Measurements from ENCODE around the gene TSPEAR. TPM values are rescaled to one million over a fixed set of nuclear protein-coding genes. Genes with fewer than 3 reads are reported as not detected.
"Not testable (repeated sequence)": the region's sequence is repeated elsewhere in the genome, so short reads cannot be mapped to it uniquely, and the experiment has no call there.

TSPEAR gene
- total RNA-seq, 1 donor from 2014 or later = not detected

DNA sequence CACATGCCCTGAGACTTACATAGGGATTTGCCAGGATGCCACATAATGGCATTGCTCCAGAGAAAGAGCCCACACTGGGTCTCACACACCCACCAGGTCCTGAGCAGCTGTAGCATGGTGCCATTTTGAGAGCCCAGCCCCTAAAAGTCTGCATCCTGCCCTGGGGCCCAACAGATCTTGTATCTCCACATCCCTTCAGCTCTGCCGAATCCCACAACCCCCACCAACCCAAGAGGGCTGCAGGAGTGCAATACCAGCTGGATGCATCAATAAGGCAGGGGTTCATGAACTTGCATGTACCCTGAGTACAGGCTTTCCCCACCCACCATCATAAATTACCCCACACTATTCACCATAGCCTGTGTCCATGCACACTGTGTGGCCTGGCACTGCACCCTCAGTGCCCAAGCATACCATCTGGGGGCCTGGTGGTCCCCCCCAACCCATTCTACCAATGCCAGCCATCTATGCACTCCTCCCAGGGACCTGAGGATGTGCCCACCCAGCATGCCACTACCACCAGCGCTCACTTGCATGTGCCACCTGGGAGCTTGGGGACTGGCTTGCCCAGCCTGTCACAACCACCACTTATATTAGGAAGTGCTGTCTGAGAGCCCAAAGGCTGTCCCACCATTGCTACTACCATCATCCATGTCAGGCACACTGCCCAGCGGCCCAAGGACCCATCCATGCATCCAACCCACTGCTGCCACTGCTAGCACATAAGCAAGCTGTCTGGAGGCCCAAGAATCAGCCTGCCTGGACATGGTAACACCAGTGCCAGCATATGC lies 40.5 kb downstream of the TSPEAR start:
- H3K4me3 Mint-ChIP-seq (ENCODE audit: low read depth) = no peak overlapping the region
- peaks cover 8% of the 10 kb centered on the region for H3K27me3 Mint-ChIP-seq
- DNase-seq (ENCODE audit: low spot score, unreplicated experiment) = no peak
- H3K9me3 Mint-ChIP-seq (ENCODE audit: low read depth) = peaks cover 30% of the 10 kb centered on the region
- no peaks in the 10 kb centered on the region for H3K4me1 Mint-ChIP-seq (ENCODE audit: low read depth)
- H3K36me3 Mint-ChIP-seq (ENCODE audit: insufficient read depth) = peaks cover 1% of the 10 kb centered on the region
- TF ChIP-seq, protein P1, sequence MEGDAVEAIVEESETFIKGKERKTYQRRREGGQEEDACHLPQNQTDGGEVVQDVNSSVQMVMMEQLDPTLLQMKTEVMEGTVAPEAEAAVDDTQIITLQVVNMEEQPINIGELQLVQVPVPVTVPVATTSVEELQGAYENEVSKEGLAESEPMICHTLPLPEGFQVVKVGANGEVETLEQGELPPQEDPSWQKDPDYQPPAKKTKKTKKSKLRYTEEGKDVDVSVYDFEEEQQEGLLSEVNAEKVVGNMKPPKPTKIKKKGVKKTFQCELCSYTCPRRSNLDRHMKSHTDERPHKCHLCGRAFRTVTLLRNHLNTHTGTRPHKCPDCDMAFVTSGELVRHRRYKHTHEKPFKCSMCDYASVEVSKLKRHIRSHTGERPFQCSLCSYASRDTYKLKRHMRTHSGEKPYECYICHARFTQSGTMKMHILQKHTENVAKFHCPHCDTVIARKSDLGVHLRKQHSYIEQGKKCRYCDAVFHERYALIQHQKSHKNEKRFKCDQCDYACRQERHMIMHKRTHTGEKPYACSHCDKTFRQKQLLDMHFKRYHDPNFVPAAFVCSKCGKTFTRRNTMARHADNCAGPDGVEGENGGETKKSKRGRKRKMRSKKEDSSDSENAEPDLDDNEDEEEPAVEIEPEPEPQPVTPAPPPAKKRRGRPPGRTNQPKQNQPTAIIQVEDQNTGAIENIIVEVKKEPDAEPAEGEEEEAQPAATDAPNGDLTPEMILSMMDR (IDR thresholded peaks at IDR 0.05; ENCODE audit: unreplicated experiment) = no peak
- no peak overlapping the region for H3K27ac Mint-ChIP-seq

GRCh38 chr21:44667612-44668011 lies 43.8 kb downstream of the TSPEAR start:
- H3K9me3 Mint-ChIP-seq (ENCODE audit: low read depth) = peaks cover 18% of the 10 kb centered on the region
- H3K27ac Mint-ChIP-seq = no peak overlapping the region
- H3K27me3 Mint-ChIP-seq = peaks cover 4% of the 10 kb centered on the region
- no peak overlapping the region for H3K4me3 Mint-ChIP-seq (ENCODE audit: low read depth)
- H3K4me1 Mint-ChIP-seq (ENCODE audit: low read depth) = no peaks in the 10 kb centered on the region
- no peaks in the 10 kb centered on the region for H3K36me3 Mint-ChIP-seq (ENCODE audit: insufficient read depth)
- TF ChIP-seq, protein P1 (IDR thresholded peaks at IDR 0.05; ENCODE audit: unreplicated experiment) = no peak
- no peak for DNase-seq (ENCODE audit: low spot score, unreplicated experiment)

GRCh38 chr21:44666401-44667320 lies 44.7 kb downstream of the TSPEAR start, which contains the start of gene KRTAP12-2:
TSS of gene KRTAP12-2 (minus strand) at chr21:44666927. CDS start at chr21:44666886, 41 bp downstream.
- Mint-ChIP-seq H3K4me3 (ENCODE audit: low read depth) (no peak within 1 kb of the TSS), H3K4me1 (ENCODE audit: low read depth) (no peaks in the 10 kb centered on the region), H3K27me3 (peaks cover 4% of the 10 kb centered on the region), H3K27ac (no peak within 1 kb of the TSS), H3K9me3 (ENCODE audit: low read depth) (peaks cover 18% of the 10 kb centered on the region), H3K36me3 (ENCODE audit: insufficient read depth) (no peaks in the 10 kb centered on the region)
- DNase-seq (ENCODE audit: low spot score, unreplicated experiment) = no peak
- TF ChIP-seq, protein P1 (IDR thresholded peaks at IDR 0.05; ENCODE audit: unreplicated experiment) = no peak

- H3K4me3 Mint-ChIP-seq (ENCODE audit: low read depth) = no peak overlapping the region
- no peak overlapping the region for H3K27ac Mint-ChIP-seq
- no peaks in the 10 kb centered on the region for H3K4me1 Mint-ChIP-seq (ENCODE audit: low read depth)
- DNase-seq (ENCODE audit: low spot score, unreplicated experiment) = no peak
- H3K36me3 Mint-ChIP-seq (ENCODE audit: insufficient read depth) = no peaks in the 10 kb centered on the region
- TF ChIP-seq, protein P1 (IDR thresholded peaks at IDR 0.05; ENCODE audit: unreplicated experiment) = no peak
- peaks cover 4% of the 10 kb centered on the region for H3K27me3 Mint-ChIP-seq
- peaks cover 9% of the 10 kb centered on the region for H3K9me3 Mint-ChIP-seq (ENCODE audit: low read depth)
Measured at GRCh38 chr21:44664691-44665090, 46.7 kb downstream of the TSPEAR start.

DNA sequence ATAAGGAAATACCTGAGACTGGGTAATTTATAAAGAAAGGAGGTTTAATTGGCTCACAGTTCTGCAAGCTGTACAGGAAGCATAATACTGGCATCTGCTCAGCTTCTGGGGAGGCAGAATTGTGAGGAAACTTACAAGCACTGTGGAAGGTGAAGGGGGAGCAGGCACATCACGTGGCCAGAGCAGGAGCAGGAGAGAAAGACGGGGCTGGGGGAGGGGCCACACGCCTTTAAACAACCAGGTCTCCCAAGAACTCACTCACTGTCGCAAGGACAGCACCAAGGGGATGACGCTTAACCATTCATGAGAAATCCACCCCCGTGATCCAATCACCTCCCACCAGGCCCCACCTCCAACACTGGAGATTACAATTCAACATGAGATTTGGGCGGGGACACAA lies 49.8 kb downstream of the TSPEAR start:
- H3K36me3 Mint-ChIP-seq (ENCODE audit: insufficient read depth); H3K27me3 Mint-ChIP-seq; H3K4me3 Mint-ChIP-seq (ENCODE audit: low read depth); H3K4me1 Mint-ChIP-seq (ENCODE audit: low read depth); H3K27ac Mint-ChIP-seq; H3K9me3 Mint-ChIP-seq (ENCODE audit: low read depth); DNase-seq (ENCODE audit: low spot score, unreplicated experiment): not testable (repeated sequence)
